HepG2 (cell line): Measurements from ENCODE around the gene ADIPOR2. TPM values are rescaled to one million over a fixed set of nuclear protein-coding genes. Genes with fewer than 3 reads are reported as not detected.
A peak's percentile ranks its signal among the peaks of the same experiment; 100 is the strongest.

ENCODE experiments used
- CHD2 ChIP-seq: IDR thresholded peaks from 2 replicates; pipeline ENCODE4 v1.6.1; 2011; ENCODE audit warnings: low read depth, low read length, improper control_type of control experiment
- DNMT3B ChIP-seq: conservative IDR thresholded peaks from 2 replicates; pipeline ENCODE4 v1.6.1; 2016; ENCODE audit warnings: missing biosample characterization, control low read depth
- ELF3 ChIP-seq: IDR thresholded peaks from 2 replicates; pipeline ENCODE4 v1.6.1; 2016; ENCODE audit warnings: missing genetic modification reagents, missing compliant biosample characterization
- FOXM1 ChIP-seq: sonication (generic); formaldehyde crosslinking; IDR thresholded peaks from 2 replicates; pipeline ENCODE4 v1.5.0; 2020; ENCODE audit warnings: missing genetic modification reagents
- JDP2 ChIP-seq: sonication (generic); formaldehyde crosslinking; IDR thresholded peaks from 2 replicates; pipeline ENCODE4 v1.8.1; 2022; ENCODE audit warnings: missing genetic modification reagents, borderline replicate concordance
- JUN ChIP-seq: sonication (generic); formaldehyde crosslinking; IDR thresholded peaks from 2 replicates; pipeline ENCODE4 v1.4.0; 2020; ENCODE audit warnings: mild to moderate bottlenecking, missing genetic modification reagents
- KLF9 ChIP-seq: IDR thresholded peaks from 2 replicates; pipeline ENCODE4 v1.6.1; 2016; ENCODE audit warnings: low read depth
- MED13 ChIP-seq: sonication (generic); formaldehyde crosslinking; IDR thresholded peaks from 2 replicates; pipeline ENCODE4 v1.5.0; 2020; ENCODE audit warnings: missing genetic modification reagents
- NPAS2 ChIP-seq: sonication (generic); formaldehyde crosslinking; IDR thresholded peaks from 2 replicates; pipeline ENCODE4 v1.8.0; 2022; ENCODE audit warnings: mild to moderate bottlenecking, missing genetic modification reagents, borderline replicate concordance
- PAWR ChIP-seq: sonication (generic); formaldehyde crosslinking; IDR thresholded peaks from 2 replicates; pipeline ENCODE4 v1.4.0; 2020; ENCODE audit warnings: missing genetic modification reagents, mild to moderate bottlenecking, borderline replicate concordance
- POLR2AphosphoS5 ChIP-seq: IDR thresholded peaks from 2 replicates; pipeline ENCODE4 v1.6.1; 2012; ENCODE audit warnings: low read depth, low read length
- THYN1 ChIP-seq: sonication (generic); formaldehyde crosslinking; IDR thresholded peaks from 2 replicates; pipeline ENCODE4 v1.8.1; 2023; ENCODE audit warnings: low read depth, mild to moderate bottlenecking, moderate library complexity, missing genetic modification reagents, borderline replicate concordance
- TIGD3 ChIP-seq: sonication (generic); formaldehyde crosslinking; IDR thresholded peaks from 2 replicates; pipeline ENCODE4 v1.5.1; 2020; ENCODE audit warnings: mild to moderate bottlenecking, missing genetic modification reagents, borderline replicate concordance
- U2AF1 ChIP-seq: fragments of 200-400 bp; formaldehyde crosslinking; optimal IDR thresholded peaks from 2 replicates; pipeline ENCODE3; 2017; ENCODE audit warnings: mild to moderate bottlenecking, low read depth, low read length
- ZIK1 ChIP-seq: sonication (generic); formaldehyde crosslinking; IDR thresholded peaks from 2 replicates; pipeline ENCODE4 v1.5.0; 2020; ENCODE audit warnings: mild to moderate bottlenecking, low read depth, missing genetic modification reagents, borderline replicate concordance
- ZNF337 ChIP-seq: sonication (generic); formaldehyde crosslinking; IDR thresholded peaks from 2 replicates; pipeline ENCODE4 v1.5.1; 2020; ENCODE audit warnings: missing genetic modification reagents, low read depth, mild to moderate bottlenecking, borderline replicate concordance
- ZNF510 ChIP-seq: sonication (generic); formaldehyde crosslinking; IDR thresholded peaks from 2 replicates; pipeline ENCODE4 v1.4.0; 2020; ENCODE audit warnings: low read depth, mild to moderate bottlenecking, missing genetic modification reagents
- ZNF552 ChIP-seq: sonication (generic); formaldehyde crosslinking; IDR thresholded peaks from 2 replicates; pipeline ENCODE4 v1.9.0; 2022; ENCODE audit warnings: missing genetic modification reagents, mild to moderate bottlenecking, borderline replicate concordance
- ZNF766 ChIP-seq: sonication (generic); formaldehyde crosslinking; IDR thresholded peaks from 2 replicates; pipeline ENCODE4 v1.5.0; 2020; ENCODE audit warnings: missing genetic modification reagents, borderline replicate concordance
- ZNF878 ChIP-seq: sonication (generic); formaldehyde crosslinking; IDR thresholded peaks from 2 replicates; pipeline ENCODE4 v1.8.1; 2023; ENCODE audit warnings: mild to moderate bottlenecking, missing genetic modification reagents, moderate library complexity
- polyA plus RNA-seq, 8 experiments: library from polyadenylated mRNA; depleted of rRNA in 3 of 8; stranded (reverse) in 7 of 8; unstranded in 1 of 8; fragments of >200 nt; fragmentation: Illumina TruSeq in 4 of 8; extraction: Trizol in 4 of 8; gene quantifications; 2 replicates each; pipeline versions ENCODE4 v1.2.1 to v1.2.3, GENCODE V29; 2011 to 2016; ENCODE audit warnings: low read depth in 4 of 8, missing spikeins in 1 of 8, mixed read lengths in 1 of 8; ENCODE audit not compliant: insufficient read depth in 1 of 8
- total RNA-seq, 5 experiments: library from RNA; depleted of rRNA; stranded (reverse); fragments of >200 nt; fragmentation: Illumina TruSeq; extraction: Trizol; gene quantifications; 2 replicates each; pipeline ENCODE4 v1.2.3, GENCODE V29; 2016; ENCODE audit warnings: low read depth in 1 of 5
- TF ChIP-seq, protein P1 (sequence below), 2 experiments: fragments of 450-650 bp in 1 of 2; sonication (generic) in 1 of 2; formaldehyde crosslinking in 1 of 2; IDR thresholded peaks; 2 replicates each; pipeline versions ENCODE4 v1.6.1 to v1.8.0; 2016 to 2022; ENCODE audit warnings: antibody characterized with exemption in 1 of 2, mild to moderate bottlenecking in 1 of 2, missing genetic modification reagents in 1 of 2

The ADIPOR2 gene
- total and polyA plus RNA-seq, 2 of the 13 experiments (the other 11 are each of a cell fraction or from before 2014, with no cell fraction given) = 35.2 to 52.2 TPM

GRCh38 chr12:1668833-1669543, 21.9 kb upstream of the ADIPOR2 start (continued):
- TF ChIP-seq JUN (CRISPR knock-in tag) (no peak), MED13 (no peak), ELF3 (peak; percentile 70), JDP2 (CRISPR knock-in tag) (no peak), POLR2AphosphoS5 (no peak; the same call in 1 of the 2 replicates), ZNF766 (no peak), ZNF510 (CRISPR knock-in tag) (no peak), ZIK1 (CRISPR knock-in tag) (no peak), ZNF878 (CRISPR knock-in tag) (no peak), ZNF552 (CRISPR knock-in tag) (no peak), U2AF1 (no peak), PAWR (no peak), FOXM1 (CRISPR knock-in tag) (no peak), ZNF337 (CRISPR knock-in tag) (no peak), THYN1 (CRISPR knock-in tag) (no peak), TIGD3 (CRISPR knock-in tag) (no peak), CHD2 (no peak), NPAS2 (CRISPR knock-in tag) (no peak), DNMT3B (CRISPR knock-in tag) (no peak), KLF9 (no peak)
- TF ChIP-seq, protein P1, sequence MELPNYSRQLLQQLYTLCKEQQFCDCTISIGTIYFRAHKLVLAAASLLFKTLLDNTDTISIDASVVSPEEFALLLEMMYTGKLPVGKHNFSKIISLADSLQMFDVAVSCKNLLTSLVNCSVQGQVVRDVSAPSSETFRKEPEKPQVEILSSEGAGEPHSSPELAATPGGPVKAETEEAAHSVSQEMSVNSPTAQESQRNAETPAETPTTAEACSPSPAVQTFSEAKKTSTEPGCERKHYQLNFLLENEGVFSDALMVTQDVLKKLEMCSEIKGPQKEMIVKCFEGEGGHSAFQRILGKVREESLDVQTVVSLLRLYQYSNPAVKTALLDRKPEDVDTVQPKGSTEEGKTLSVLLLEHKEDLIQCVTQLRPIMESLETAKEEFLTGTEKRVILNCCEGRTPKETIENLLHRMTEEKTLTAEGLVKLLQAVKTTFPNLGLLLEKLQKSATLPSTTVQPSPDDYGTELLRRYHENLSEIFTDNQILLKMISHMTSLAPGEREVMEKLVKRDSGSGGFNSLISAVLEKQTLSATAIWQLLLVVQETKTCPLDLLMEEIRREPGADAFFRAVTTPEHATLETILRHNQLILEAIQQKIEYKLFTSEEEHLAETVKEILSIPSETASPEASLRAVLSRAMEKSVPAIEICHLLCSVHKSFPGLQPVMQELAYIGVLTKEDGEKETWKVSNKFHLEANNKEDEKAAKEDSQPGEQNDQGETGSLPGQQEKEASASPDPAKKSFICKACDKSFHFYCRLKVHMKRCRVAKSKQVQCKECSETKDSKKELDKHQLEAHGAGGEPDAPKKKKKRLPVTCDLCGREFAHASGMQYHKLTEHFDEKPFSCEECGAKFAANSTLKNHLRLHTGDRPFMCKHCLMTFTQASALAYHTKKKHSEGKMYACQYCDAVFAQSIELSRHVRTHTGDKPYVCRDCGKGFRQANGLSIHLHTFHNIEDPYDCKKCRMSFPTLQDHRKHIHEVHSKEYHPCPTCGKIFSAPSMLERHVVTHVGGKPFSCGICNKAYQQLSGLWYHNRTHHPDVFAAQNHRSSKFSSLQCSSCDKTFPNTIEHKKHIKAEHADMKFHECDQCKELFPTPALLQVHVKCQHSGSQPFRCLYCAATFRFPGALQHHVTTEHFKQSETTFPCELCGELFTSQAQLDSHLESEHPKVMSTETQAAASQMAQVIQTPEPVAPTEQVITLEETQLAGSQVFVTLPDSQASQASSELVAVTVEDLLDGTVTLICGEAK (IDR thresholded peaks at IDR 0.05) = no peak
- TF ChIP-seq, protein P1 (CRISPR knock-in tag; IDR thresholded peaks at IDR 0.05) = no peak
